ENCODE data around the gene ZC3H18. TPM values are rescaled to one million over a fixed set of nuclear protein-coding genes. Genes with fewer than 3 reads are reported as not detected.

Gene ZC3H18
- total RNA-seq, 1 experiment from 2014 or later = 11.8 TPM

DNA sequence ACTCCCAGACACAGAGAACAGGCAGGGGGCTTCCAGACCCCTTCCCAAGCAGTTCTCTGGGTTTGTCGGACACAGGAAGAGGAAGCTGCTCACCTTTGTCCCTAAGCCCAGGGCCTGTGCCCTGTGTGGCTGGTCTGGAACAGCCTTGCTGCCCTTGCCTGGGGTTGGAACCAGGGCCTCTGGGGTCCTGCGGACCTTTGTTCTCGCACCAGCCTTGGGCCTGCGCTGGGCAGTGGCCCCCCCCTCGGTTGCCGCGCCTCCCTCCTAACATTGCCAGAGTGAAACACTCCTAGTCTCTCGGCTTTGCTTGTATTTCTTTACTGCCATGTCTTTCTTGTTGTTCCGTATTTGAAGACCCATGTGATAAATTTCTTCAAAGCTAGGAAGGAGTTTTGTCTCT lies 59.6 kb downstream of the ZC3H18 start:
- H4K20me1 ChIP-seq (ENCODE audit: low read length) = no peaks in the 10 kb centered on the region
- DNase-seq (no peak), ATAC-seq (no peak)
- no TSS peak for BruUV-seq (replicated peaks)
- ChIA-PET POLR2A (ENCODE audit: unreplicated experiment) (no interaction called here), CTCF (no interaction called here)
- no peaks in the 10 kb centered on the region for H3K9me3 ChIP-seq (ENCODE audit: low read length)
- no peaks in the 10 kb centered on the region for H3K79me2 ChIP-seq (ENCODE audit: low read length)
- H3F3A ChIP-seq (ENCODE audit: low read length, unreplicated experiment) = no peaks in the 10 kb centered on the region
- no peak overlapping the region for H3K4me2 ChIP-seq (ENCODE audit: low read length)
- TF ChIP-seq EZH2 (IDR thresholded peaks at IDR 0.05; ENCODE audit: low read length, unreplicated experiment) = no peak
- no peak for TF ChIP-seq EZH2phosphoT487 (IDR thresholded peaks at IDR 0.05; ENCODE audit: borderline replicate concordance, low read length)
- TF ChIP-seq, protein P1, sequence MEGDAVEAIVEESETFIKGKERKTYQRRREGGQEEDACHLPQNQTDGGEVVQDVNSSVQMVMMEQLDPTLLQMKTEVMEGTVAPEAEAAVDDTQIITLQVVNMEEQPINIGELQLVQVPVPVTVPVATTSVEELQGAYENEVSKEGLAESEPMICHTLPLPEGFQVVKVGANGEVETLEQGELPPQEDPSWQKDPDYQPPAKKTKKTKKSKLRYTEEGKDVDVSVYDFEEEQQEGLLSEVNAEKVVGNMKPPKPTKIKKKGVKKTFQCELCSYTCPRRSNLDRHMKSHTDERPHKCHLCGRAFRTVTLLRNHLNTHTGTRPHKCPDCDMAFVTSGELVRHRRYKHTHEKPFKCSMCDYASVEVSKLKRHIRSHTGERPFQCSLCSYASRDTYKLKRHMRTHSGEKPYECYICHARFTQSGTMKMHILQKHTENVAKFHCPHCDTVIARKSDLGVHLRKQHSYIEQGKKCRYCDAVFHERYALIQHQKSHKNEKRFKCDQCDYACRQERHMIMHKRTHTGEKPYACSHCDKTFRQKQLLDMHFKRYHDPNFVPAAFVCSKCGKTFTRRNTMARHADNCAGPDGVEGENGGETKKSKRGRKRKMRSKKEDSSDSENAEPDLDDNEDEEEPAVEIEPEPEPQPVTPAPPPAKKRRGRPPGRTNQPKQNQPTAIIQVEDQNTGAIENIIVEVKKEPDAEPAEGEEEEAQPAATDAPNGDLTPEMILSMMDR (conservative IDR thresholded peaks at IDR 0.05; ENCODE audit: low read depth, low read length) = no peak
- H3K27me3 ChIP-seq (ENCODE audit: low read length) = no peaks in the 10 kb centered on the region
- intact Hi-C loops (cut with micrococcal nuclease) = no loop called here
- H3K36me3 ChIP-seq (ENCODE audit: low read depth, low read length) = no peaks in the 10 kb centered on the region
- H3K4me3 ChIP-seq (ENCODE audit: low read length) = no peak overlapping the region
- H3K4me1 ChIP-seq (ENCODE audit: insufficient read depth, low read length) = no peaks in the 10 kb centered on the region
- H3K27ac ChIP-seq (ENCODE audit: low read length) = no peak overlapping the region
- no peak overlapping the region for H2AFZ ChIP-seq (ENCODE audit: low read length)
- H3K9ac ChIP-seq (ENCODE audit: low read length) = no peak overlapping the region
- no peaks in the 10 kb centered on the region for H3K9me2 ChIP-seq (replicated peaks; ENCODE audit: low read length)

DNA sequence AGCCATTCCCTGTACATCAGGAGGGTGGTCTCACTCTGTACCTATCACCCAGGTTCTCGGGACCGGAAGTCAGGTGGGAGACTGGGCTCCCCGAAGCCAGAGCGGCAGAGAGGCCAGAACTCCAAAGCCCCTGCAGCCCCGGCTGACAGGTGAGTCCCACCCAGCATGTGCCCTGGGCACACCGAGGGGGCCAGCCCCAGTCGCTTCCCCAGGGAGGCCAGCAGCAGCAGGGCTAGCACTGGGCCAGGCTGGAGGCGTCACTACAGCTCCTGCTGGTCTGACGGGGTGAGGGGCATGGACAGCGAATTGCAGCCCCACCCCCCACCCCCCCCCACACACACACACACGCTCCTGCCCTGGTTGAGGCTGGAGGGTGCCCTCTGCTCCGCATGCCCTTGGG lies 60.2 kb downstream of the ZC3H18 start:
- Histone ChIP-seq H3K79me2 (ENCODE audit: low read length) (no peaks in the 10 kb centered on the region), H3K27me3 (ENCODE audit: low read length) (no peaks in the 10 kb centered on the region), H3K27ac (ENCODE audit: low read length) (no peak overlapping the region), H3K4me1 (ENCODE audit: insufficient read depth, low read length) (no peaks in the 10 kb centered on the region), H4K20me1 (ENCODE audit: low read length) (no peaks in the 10 kb centered on the region), H2AFZ (ENCODE audit: low read length) (no peak overlapping the region), H3K9me2 (replicated peaks; ENCODE audit: low read length) (no peaks in the 10 kb centered on the region), H3K36me3 (ENCODE audit: low read depth, low read length) (no peaks in the 10 kb centered on the region), H3K4me3 (ENCODE audit: low read length) (no peak overlapping the region), H3K9me3 (ENCODE audit: low read length) (no peaks in the 10 kb centered on the region), H3F3A (ENCODE audit: low read length, unreplicated experiment) (no peaks in the 10 kb centered on the region), H3K9ac (ENCODE audit: low read length) (no peak overlapping the region), H3K4me2 (ENCODE audit: low read length) (no peak overlapping the region)
- POLR2A ChIA-PET (ENCODE audit: unreplicated experiment) = no interaction called here
- no TSS peak for BruUV-seq (replicated peaks)
- CTCF ChIA-PET = no interaction called here
- no peak for DNase-seq
- no peak for TF ChIP-seq EZH2 (IDR thresholded peaks at IDR 0.05; ENCODE audit: low read length, unreplicated experiment)
- no peak for TF ChIP-seq EZH2phosphoT487 (IDR thresholded peaks at IDR 0.05; ENCODE audit: borderline replicate concordance, low read length)
- TF ChIP-seq, protein P1 (conservative IDR thresholded peaks at IDR 0.05; ENCODE audit: low read depth, low read length) = no peak
- intact Hi-C loops (cut with micrococcal nuclease) = no loop called here
- no peak for ATAC-seq

DNA sequence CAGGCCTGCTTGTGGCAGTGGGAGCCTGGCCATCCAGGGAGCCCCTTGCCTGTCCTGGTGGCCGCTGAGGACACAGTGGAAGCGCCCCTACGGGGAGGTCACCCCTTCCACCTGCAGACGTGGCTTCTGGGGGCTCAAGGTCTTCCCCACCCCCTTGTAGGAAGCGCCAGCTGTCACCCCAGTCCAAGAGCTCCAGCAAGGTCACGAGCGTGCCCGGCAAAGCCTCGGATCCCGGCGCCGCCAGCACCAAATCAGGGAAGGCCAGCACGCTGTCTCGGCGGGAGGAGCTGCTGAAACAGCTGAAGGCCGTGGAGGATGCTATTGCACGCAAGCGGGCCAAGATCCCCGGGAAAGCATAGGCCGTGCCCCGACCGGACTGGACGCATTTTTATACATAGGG lies 60.7 kb downstream of the ZC3H18 start:
- no peak for TF ChIP-seq EZH2 (IDR thresholded peaks at IDR 0.05; ENCODE audit: low read length, unreplicated experiment)
- TF ChIP-seq, protein P1 (conservative IDR thresholded peaks at IDR 0.05; ENCODE audit: low read depth, low read length) = no peak
- TF ChIP-seq EZH2phosphoT487 (IDR thresholded peaks at IDR 0.05; ENCODE audit: borderline replicate concordance, low read length) = no peak
- no TSS peak for BruUV-seq (replicated peaks)
- intact Hi-C loops (cut with micrococcal nuclease) = no loop called here
- Histone ChIP-seq H3K9me2 (replicated peaks; ENCODE audit: low read length) (no peaks in the 10 kb centered on the region), H3K9ac (ENCODE audit: low read length) (no peak overlapping the region), H3K4me1 (ENCODE audit: insufficient read depth, low read length) (no peaks in the 10 kb centered on the region), H3K36me3 (ENCODE audit: low read depth, low read length) (no peaks in the 10 kb centered on the region), H4K20me1 (ENCODE audit: low read length) (no peaks in the 10 kb centered on the region), H3F3A (ENCODE audit: low read length, unreplicated experiment) (no peaks in the 10 kb centered on the region), H3K27me3 (ENCODE audit: low read length) (no peaks in the 10 kb centered on the region), H2AFZ (ENCODE audit: low read length) (no peak overlapping the region), H3K4me2 (ENCODE audit: low read length) (no peak overlapping the region), H3K4me3 (ENCODE audit: low read length) (no peak overlapping the region), H3K27ac (ENCODE audit: low read length) (no peak overlapping the region), H3K79me2 (ENCODE audit: low read length) (no peaks in the 10 kb centered on the region), H3K9me3 (ENCODE audit: low read length) (no peaks in the 10 kb centered on the region)
- CTCF ChIA-PET = no interaction called here
- ATAC-seq (no peak), DNase-seq (no peak)
- POLR2A ChIA-PET (ENCODE audit: unreplicated experiment) = no interaction called here
